Trophoblast cell (in vitro differentiated cells and primary cell): ENCODE data around the gene SLCO4C1.

Experiments
- DNase-seq, 2 donors: peaks; one replicate each; pipeline ENCODE4 v3.0.0-alpha.2; 2016
- H2AFZ ChIP-seq: 2 replicates; pipeline ENCODE4 v1.6.1; 2013; ENCODE audit warnings: low read length, moderate library complexity, mild to moderate bottlenecking; ENCODE audit not compliant: insufficient read depth, poor library complexity
- H2AK5ac ChIP-seq: 2 replicates; pipeline ENCODE4 v1.6.1; 2013; ENCODE audit warnings: mild to moderate bottlenecking, low read length
- H2BK120ac ChIP-seq: 2 replicates; pipeline ENCODE4 v1.6.1; 2013; ENCODE audit warnings: low read length, mild to moderate bottlenecking, moderate library complexity; ENCODE audit not compliant: insufficient read depth, poor library complexity
- H2BK12ac ChIP-seq: 2 replicates; pipeline ENCODE4 v1.6.1; 2013; ENCODE audit warnings: mild to moderate bottlenecking, low read length, moderate library complexity
- H2BK5ac ChIP-seq: 2 replicates; pipeline ENCODE4 v1.6.1; 2013; ENCODE audit warnings: low read length, low read depth, moderate library complexity, mild to moderate bottlenecking; ENCODE audit not compliant: poor library complexity
- H3K14ac ChIP-seq: 2 replicates; pipeline ENCODE4 v1.6.1; 2013; ENCODE audit warnings: mild to moderate bottlenecking, low read length
- H3K18ac ChIP-seq: 2 replicates; pipeline ENCODE4 v1.6.1; 2013; ENCODE audit warnings: mild to moderate bottlenecking, low read length
- H3K23ac ChIP-seq: 2 replicates; pipeline ENCODE4 v1.6.1; 2013; ENCODE audit warnings: low read length
- H3K27ac ChIP-seq: 2 replicates; pipeline ENCODE4 v1.5.1; 2013; ENCODE audit warnings: low read depth, mild to moderate bottlenecking, inconsistent platforms, low read length, moderate library complexity
- H3K27me3 ChIP-seq: 2 replicates; pipeline ENCODE4 v1.6.1; 2013; ENCODE audit warnings: inconsistent platforms, mild to moderate bottlenecking, low read length, moderate library complexity; ENCODE audit not compliant: insufficient read depth
- H3K36me3 ChIP-seq, 2 experiments: 1 replicate in 1 of 2; 2 replicates in 1 of 2; pipeline ENCODE4 v1.6.1; 2013; ENCODE audit warnings: low read length in 2 of 2, mild to moderate bottlenecking in 2 of 2, moderate library complexity in 1 of 2; ENCODE audit not compliant: insufficient read depth in 2 of 2, control insufficient read depth in 1 of 2
- H3K4ac ChIP-seq: 2 replicates; pipeline ENCODE4 v1.6.1; 2013; ENCODE audit warnings: low read depth, mild to moderate bottlenecking, low read length, moderate library complexity
- H3K4me1 ChIP-seq, 2 experiments: 1 replicate in 1 of 2; 2 replicates in 1 of 2; pipeline ENCODE4 v1.6.1; 2013; ENCODE audit warnings: low read length in 2 of 2, mild to moderate bottlenecking in 2 of 2, moderate library complexity in 1 of 2; ENCODE audit not compliant: insufficient read depth in 2 of 2, control insufficient read depth in 1 of 2
- H3K4me2 ChIP-seq: 2 replicates; pipeline ENCODE4 v1.6.1; 2013; ENCODE audit warnings: inconsistent platforms, mild to moderate bottlenecking, low read length, moderate library complexity
- H3K4me3 ChIP-seq: 2 replicates; pipeline ENCODE4 v1.5.1; 2013; ENCODE audit warnings: mild to moderate bottlenecking, low read depth, low read length, inconsistent platforms
- H3K79me1 ChIP-seq: one replicate; pipeline ENCODE4 v1.6.1; 2013; ENCODE audit warnings: low read length
- H3K79me2 ChIP-seq: 2 replicates; pipeline ENCODE4 v1.6.1; 2013; ENCODE audit warnings: low read length, mild to moderate bottlenecking; ENCODE audit not compliant: control insufficient read depth, insufficient read depth, poor library complexity
- H3K9ac ChIP-seq: 2 replicates; pipeline ENCODE4 v1.6.1; 2013; ENCODE audit warnings: mild to moderate bottlenecking, low read length
- H3K9me3 ChIP-seq: 2 replicates; pipeline ENCODE4 v1.6.1; 2013; ENCODE audit warnings: low read depth, mild to moderate bottlenecking, control low read depth, inconsistent platforms, low read length; ENCODE audit not compliant: insufficient read depth
- H4K12ac ChIP-seq: 2 replicates; pipeline ENCODE4 v1.6.1; 2013; ENCODE audit warnings: low read depth, mild to moderate bottlenecking, low read length, moderate library complexity
- H4K8ac ChIP-seq: 2 replicates; pipeline ENCODE4 v1.6.1; 2013; ENCODE audit warnings: low read depth, mild to moderate bottlenecking, low read length, moderate library complexity
- H4K91ac ChIP-seq: one replicate; pipeline ENCODE4 v1.6.1; 2013; ENCODE audit warnings: low read depth, mild to moderate bottlenecking, low read length, moderate library complexity
- WGBS: extraction: QIAGEN DNeasy Blood & Tissue Kit; methylation state at CpG from one replicate; pipeline ENCODE4 v1.1.7; 2013; ENCODE audit warnings: missing lambda C conversion rate; ENCODE audit not compliant: insufficient read length, insufficient coverage; ENCODE audit errors: extremely low coverage; 5-methylcytosine and 5-hydroxymethylcytosine counted together

SLCO4C1 gene

DNA sequence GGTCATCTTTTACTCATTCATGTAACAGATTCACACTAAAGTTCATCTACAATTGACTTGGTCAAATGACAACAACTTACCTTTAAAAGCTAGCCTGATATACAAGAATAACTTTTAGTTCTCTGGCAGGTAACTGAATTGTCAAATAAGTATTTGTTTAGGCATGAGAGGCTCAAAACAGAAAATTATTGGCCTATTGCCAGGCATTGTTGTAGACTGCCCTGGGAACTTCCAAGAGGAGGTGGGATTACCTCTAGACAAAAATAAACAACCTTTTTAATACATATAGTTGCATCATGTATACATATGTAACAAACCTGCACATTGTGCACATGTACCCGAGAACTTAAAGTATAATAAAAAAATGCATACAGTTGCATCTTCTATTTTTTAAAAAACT lies 18.2 kb upstream of the SLCO4C1 start:
- Histone ChIP-seq H3K9ac (no peak overlapping the region), H4K91ac (no peak overlapping the region), H3K14ac (no peak overlapping the region), H3K27me3 (no peaks in the 10 kb centered on the region), H3K4me1 (peaks cover 2% of the 10 kb centered on the region in 2 experiments), H3K79me2 (no peaks in the 10 kb centered on the region), H4K8ac (no peak overlapping the region), H2AK5ac (no peak overlapping the region), H3K9me3 (no peaks in the 10 kb centered on the region), H3K36me3 (no peaks in the 10 kb centered on the region), H3K23ac (no peak overlapping the region), H3K27ac (no peak overlapping the region), H3K4me3 (no peak overlapping the region), H3K18ac (no peak overlapping the region), H2BK12ac (no peak overlapping the region), H2AFZ (no peak overlapping the region), H3K4ac (no peak overlapping the region), H3K4me2 (no peak overlapping the region), H4K12ac (no peak overlapping the region), H3K79me1 (no peaks in the 10 kb centered on the region), H2BK120ac (no peak overlapping the region), H2BK5ac (no peak overlapping the region)
- no CpG with 5 or more reads among the region's 1 CpG for WGBS
- no peak for DNase-seq

DNA sequence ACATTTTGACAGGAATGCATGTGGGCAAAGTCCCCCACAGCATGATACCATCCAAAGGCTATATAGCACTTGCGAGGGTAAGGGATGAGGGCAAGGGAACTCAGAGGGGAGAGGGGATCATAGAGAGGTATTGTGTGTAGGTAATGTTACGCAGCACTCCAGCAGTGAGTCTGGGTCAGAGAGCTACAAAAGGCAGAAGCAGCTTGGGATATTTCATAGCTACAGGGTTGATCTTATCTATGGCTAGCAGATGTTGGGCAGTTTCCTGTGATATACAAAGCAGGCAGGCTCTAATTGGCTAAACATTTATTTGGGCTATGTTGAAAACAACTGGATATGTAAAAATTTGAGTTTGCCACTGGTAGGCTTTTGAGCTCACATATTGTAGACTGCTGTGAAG lies 17.8 kb upstream of the SLCO4C1 start:
- H3K79me2 ChIP-seq, result no peaks in the 10 kb centered on the region
- H4K12ac ChIP-seq, result no peak overlapping the region
- no peak overlapping the region for H2BK120ac ChIP-seq
- H3K4me3 ChIP-seq, result no peak overlapping the region
- no peaks in the 10 kb centered on the region for H3K9me3 ChIP-seq
- no peak overlapping the region for H2BK5ac ChIP-seq
- no peaks in the 10 kb centered on the region for H3K27me3 ChIP-seq
- H2BK12ac ChIP-seq, result no peak overlapping the region
- no peak overlapping the region for H3K4ac ChIP-seq
- H3K23ac ChIP-seq, result no peak overlapping the region
- WGBS, result no CpG with 5 or more reads among the region's 2 CpGs
- H3K4me1 ChIP-seq, result peaks cover 2% of the 10 kb centered on the region in 2 experiments
- H3K79me1 ChIP-seq, result no peaks in the 10 kb centered on the region
- no peak overlapping the region for H3K14ac ChIP-seq
- no peak overlapping the region for H4K8ac ChIP-seq
- H3K9ac ChIP-seq, result no peak overlapping the region
- no peak overlapping the region for H4K91ac ChIP-seq
- H3K18ac ChIP-seq, result no peak overlapping the region
- no peaks in the 10 kb centered on the region for H3K36me3 ChIP-seq
- no peak overlapping the region for H3K27ac ChIP-seq
- DNase-seq, result peak; percentile 19 to 68
- H2AK5ac ChIP-seq, result no peak overlapping the region
- H3K4me2 ChIP-seq, result no peak overlapping the region
- no peak overlapping the region for H2AFZ ChIP-seq

DNA sequence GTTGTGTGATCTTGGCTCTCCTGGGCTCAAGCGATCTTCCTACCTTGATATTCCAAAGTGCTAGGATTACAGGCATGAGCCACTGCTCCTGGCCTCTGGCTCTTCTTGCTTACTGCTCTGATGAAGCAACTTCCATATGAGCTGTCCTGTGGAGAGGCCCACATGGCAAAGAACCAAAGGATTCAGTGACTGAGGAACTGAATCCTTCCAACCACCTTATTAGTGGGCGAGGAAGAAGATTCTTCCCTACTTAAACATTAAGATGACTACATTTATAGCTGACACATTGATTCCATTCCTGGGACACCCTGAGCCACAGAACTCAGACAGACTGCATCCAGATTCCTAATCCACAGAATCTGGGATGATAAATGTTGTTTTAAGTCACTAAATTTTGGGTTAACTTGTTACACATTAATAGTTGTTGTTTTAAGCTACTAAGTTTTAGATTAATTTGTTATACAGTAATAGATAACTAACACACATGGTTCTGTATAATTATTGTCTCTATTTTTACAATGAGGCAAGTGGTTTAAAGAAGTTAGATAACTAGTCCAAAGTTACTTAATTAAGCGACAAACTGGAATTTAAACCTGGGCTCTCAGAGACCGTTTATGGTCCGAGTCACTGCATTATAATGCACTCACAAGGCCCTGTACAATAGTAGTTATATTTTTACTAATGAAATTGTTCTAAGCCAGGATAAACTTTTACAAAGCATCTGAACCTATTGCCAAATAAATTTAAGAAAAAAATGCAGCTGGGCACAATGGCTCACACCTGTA lies 16.7 kb upstream of the SLCO4C1 start:
- no CpG with 5 or more reads among the region's 5 CpGs for WGBS
- peak in 1 of 2 donors; percentile 20 for DNase-seq
- H2BK12ac ChIP-seq, result no peak overlapping the region
- no peak overlapping the region for H3K14ac ChIP-seq
- H3K18ac ChIP-seq, result no peak overlapping the region
- H3K36me3 ChIP-seq, result no peaks in the 10 kb centered on the region
- H3K4me2 ChIP-seq, result no peak overlapping the region
- H3K23ac ChIP-seq, result no peak overlapping the region
- no peak overlapping the region for H2AFZ ChIP-seq
- H3K79me2 ChIP-seq, result no peaks in the 10 kb centered on the region
- no peak overlapping the region for H3K4me3 ChIP-seq
- no peaks in the 10 kb centered on the region for H3K27me3 ChIP-seq
- H3K4me1 ChIP-seq, result peaks cover 2% of the 10 kb centered on the region in 2 experiments
- H3K9ac ChIP-seq, result no peak overlapping the region
- H3K4ac ChIP-seq, result no peak overlapping the region
- H2AK5ac ChIP-seq, result no peak overlapping the region
- H2BK5ac ChIP-seq, result no peak overlapping the region
- H4K12ac ChIP-seq, result no peak overlapping the region
- H4K8ac ChIP-seq, result no peak overlapping the region
- H4K91ac ChIP-seq, result no peak overlapping the region
- H2BK120ac ChIP-seq, result no peak overlapping the region
- H3K9me3 ChIP-seq, result no peaks in the 10 kb centered on the region
- H3K27ac ChIP-seq, result no peak overlapping the region
- H3K79me1 ChIP-seq, result no peaks in the 10 kb centered on the region

DNA sequence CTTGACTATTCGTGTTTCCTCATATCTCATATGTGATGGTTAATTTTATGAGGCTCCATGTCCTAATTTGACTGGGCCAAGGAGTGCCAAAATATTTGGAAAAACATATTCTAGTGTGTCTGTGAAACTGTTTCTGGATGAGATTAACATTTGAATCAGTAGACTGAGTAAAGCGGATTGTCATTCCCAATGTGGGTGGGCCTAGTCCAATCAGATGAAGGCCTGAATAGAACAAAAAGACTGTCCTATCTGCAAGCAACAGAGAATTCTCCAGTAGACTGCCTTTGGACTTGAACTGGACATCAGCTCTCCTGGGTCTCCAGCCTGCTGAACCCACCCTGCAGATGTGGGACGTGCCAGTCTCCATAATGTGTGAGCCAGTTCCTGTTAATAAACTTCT lies 13.5 kb upstream of the SLCO4C1 start:
- H2BK12ac ChIP-seq, result no peak overlapping the region
- no peaks in the 10 kb centered on the region for H3K36me3 ChIP-seq
- no peak overlapping the region for H3K18ac ChIP-seq
- H3K9ac ChIP-seq, result no peak overlapping the region
- no peak overlapping the region for H4K12ac ChIP-seq
- H3K27ac ChIP-seq, result no peak overlapping the region
- no peak for DNase-seq
- H2AK5ac ChIP-seq, result no peak overlapping the region
- no CpG with 5 or more reads among the region's 3 CpGs for WGBS
- H3K23ac ChIP-seq, result no peak overlapping the region
- H3K27me3 ChIP-seq, result no peaks in the 10 kb centered on the region
- no peak overlapping the region for H3K4me2 ChIP-seq
- no peak overlapping the region for H4K91ac ChIP-seq
- H3K4ac ChIP-seq, result no peak overlapping the region
- H3K79me1 ChIP-seq, result no peaks in the 10 kb centered on the region
- H3K4me3 ChIP-seq, result no peak overlapping the region
- H3K4me1 ChIP-seq, result peaks cover 2% of the 10 kb centered on the region in 2 experiments
- H3K79me2 ChIP-seq, result no peaks in the 10 kb centered on the region
- H3K9me3 ChIP-seq, result no peaks in the 10 kb centered on the region
- no peak overlapping the region for H4K8ac ChIP-seq
- H2BK5ac ChIP-seq, result no peak overlapping the region
- no peak overlapping the region for H2AFZ ChIP-seq
- no peak overlapping the region for H2BK120ac ChIP-seq
- no peak overlapping the region for H3K14ac ChIP-seq
